HG02759 (cell line): Measurements from ENCODE around the gene TCF7L1.
"Not testable (repeated sequence)": the region's sequence is repeated elsewhere in the genome, so short reads cannot be mapped to it uniquely, and the experiment has no call there.

Experiments
- ATAC-seq: cut with Tn5 transposase; IDR thresholded peaks from one replicate; pipeline ENCODE4 v1.9.1; 2021; ENCODE audit warnings: mild to moderate bottlenecking, moderate library complexity; ENCODE audit not compliant: unreplicated experiment

TCF7L1 gene

DNA sequence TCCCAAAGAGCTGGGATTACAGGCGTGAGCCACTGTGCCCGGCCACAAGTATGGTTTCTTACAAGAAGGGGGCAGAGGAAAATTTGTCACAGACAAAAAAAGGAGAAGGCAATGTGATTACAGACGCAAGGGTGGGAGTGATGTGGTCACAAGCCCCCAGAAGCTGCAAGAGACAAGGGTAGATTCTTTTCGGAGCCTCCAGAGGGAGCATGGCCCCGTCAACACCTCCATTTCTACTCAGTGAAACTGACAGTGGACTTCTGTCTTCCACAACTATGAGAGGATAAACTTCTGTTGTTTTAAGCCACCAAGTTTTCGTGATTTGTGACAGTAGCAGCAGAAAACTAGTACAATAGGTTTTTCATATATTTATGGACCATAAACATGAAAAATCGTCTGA is 2.1 kb upstream of the TCF7L1 start:
- ATAC-seq = no peak

GRCh38 chr2:85132397-85132796 is 795 bp upstream of the TCF7L1 start:
- no peak for ATAC-seq

GRCh38 chr2:85133751-85134254 is 611 bp downstream of the TCF7L1 start:
- ATAC-seq = peak; percentile 27

- no peak for ATAC-seq
These were observed 1.2 kb downstream of the TCF7L1 start for GRCh38 chr2:85134255-85134895.

DNA sequence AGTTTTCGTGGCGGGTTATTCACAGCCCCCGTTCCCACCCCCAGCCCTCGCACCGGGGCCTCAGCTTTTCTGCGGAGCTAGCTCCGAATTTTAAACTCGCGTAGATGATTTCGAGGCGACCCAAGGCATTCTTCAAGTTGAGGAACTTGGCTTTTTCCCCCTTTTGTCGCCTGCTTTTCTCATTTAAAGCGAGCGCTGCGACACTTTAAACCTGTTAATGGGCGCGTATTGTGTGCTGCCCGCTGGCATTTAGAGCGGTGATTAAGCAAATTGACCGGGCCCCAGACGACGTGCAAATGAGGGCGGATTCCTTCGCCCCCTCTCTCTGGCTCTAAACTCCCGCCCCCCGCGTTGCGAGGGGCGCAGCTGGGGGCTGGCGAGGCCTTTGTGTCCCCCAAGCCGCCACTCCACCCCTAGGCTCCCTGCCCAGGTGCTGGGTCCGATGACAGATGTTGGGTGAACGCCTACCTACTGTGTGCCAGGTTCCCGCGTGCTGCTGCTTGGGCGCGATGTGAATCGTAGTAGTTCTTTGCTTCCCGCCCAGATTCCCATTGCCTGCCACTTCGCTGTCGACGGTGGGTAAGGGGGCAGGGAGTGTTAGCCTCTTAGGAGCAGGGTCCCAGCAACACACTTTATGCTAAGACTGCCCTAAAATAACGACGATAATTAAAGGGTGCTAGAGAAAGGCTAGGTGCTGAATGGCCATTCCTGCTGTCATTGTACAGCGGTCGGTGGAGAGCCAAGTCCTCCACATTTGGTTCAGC is 1.9 kb downstream of the TCF7L1 start:
- no peak for ATAC-seq

GRCh38 chr2:85135660-85135914 is 2.4 kb downstream of the TCF7L1 start:
- no peak for ATAC-seq

DNA sequence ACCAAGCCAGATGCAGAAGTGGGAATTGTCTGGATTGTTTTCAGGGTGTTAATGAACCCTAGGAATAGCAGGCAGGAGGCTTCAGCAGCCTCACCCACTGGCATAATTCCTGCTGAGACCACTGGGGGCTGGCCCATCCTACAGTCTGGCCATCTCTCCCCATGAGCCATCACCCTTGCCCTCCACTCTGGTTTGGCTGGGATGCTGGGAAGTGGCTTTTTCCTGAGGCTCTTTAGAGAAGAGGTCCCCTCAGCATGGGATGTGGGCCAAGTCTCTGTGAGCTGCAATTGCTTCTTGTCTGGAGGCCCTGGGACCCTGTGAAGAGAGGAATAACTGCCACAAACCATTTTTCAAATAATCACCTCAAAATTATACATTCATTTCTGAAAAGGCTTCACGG is 4.0 kb downstream of the TCF7L1 start:
- ATAC-seq = no peak

DNA sequence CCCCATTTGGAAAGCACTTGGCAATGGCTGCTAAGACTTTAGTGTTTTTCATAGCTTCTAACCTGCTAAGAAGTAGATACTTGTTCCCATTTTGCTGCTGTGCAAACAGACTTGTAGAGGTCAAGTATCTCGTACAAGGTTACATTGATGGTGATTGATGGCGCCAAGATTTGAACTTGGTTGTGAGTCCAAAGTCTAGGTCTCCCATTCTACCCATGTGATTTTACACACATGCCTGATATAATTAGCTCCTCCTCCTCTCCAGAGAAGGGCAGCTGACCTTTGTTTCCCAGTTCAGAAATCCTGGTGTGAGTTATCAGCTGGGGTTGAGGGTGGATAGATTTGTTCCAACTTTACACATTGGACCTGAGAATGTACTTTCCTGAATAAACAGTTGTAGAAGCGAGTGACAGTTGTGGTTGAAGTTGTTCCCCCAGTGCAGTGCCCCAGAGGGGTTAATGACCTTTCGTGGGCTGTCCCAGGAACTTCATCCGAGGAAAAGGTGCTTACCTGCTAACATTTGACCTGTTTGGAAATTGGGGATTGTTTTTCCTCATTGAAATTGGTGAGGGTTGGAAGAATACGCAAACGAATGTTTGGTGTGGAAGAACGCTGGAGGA is 10.4 kb downstream of the TCF7L1 start:
- ATAC-seq = no peak

- no peak for ATAC-seq
These were observed 12.1 kb downstream of the TCF7L1 start for GRCh38 chr2:85145116-85145820.

DNA sequence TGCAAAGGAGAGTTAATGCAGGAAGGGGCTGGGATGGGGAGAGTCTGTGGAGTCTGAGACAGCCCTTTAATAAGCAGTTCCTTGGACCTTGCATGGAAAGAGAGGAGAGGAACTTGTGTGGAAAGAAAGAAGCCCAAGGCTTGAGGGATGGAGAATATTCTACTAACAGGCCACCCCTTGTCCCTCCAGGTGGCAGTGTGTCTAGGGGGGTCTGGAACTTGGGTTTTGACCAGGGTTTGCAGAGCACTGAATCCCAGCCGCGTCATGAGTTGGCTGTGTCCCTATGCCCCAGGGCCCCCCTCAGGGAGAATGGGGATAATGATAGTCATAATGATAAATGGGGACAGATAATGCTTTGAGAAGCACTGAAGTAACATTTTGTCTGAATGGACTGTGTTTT is 15.0 kb downstream of the TCF7L1 start:
- no peak for ATAC-seq

GRCh38 chr2:85151026-85151425 is 17.8 kb downstream of the TCF7L1 start:
- no peak for ATAC-seq

DNA sequence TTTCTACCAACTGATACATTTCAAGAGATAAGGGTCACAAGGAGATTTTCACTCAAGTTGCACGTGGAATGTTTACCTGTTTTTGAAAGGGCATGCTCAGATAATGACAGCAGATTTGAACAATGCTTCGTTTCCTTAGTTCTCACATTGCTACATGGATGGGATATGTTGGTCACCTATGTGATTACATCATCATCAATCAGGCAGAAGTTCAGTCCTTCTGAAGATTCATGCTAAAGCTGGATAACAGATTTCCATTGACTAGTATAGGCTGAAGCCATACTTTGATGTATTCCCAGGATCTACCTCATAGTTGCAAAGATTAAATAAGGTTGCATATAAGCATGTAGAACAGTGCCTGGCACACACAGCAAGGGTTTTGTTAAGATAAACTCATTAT is 19.7 kb downstream of the TCF7L1 start:
- ATAC-seq = no peak

DNA sequence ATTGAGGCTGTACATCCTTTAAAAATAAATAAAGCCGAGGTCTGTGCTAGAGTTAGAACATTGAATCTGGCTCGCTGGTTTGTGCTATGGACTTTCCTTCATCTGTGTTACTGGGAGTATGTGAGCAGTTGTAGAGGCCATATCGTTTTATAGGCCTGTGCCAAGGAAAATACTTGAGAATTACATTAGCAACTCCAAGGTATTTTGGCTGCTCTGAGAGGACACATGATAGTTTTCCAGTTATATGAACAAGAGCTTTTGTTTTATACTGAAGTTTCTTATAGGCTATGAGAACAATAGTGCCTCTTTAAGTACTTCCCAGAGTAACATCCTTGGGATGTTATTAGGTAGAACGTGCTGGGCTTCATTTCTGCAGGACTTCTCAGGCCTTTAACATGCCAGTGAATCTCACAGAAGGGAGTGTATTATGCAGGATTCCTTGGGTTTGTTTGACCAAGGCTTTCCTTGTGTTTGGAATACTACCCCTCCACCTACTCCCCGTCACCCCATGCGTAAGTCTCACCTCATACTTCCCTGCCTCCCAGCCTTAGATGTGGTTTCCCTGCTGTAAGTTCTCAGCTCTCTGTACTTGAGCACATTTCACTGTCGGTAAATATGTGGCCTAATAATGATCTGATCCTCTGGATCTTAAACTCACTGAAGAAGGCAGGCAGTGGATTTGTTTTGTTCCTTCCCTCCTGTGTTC is 21.0 kb downstream of the TCF7L1 start:
- no peak for ATAC-seq

GRCh38 chr2:85155082-85155481 is 21.9 kb downstream of the TCF7L1 start:
- not testable (repeated sequence) for ATAC-seq

DNA sequence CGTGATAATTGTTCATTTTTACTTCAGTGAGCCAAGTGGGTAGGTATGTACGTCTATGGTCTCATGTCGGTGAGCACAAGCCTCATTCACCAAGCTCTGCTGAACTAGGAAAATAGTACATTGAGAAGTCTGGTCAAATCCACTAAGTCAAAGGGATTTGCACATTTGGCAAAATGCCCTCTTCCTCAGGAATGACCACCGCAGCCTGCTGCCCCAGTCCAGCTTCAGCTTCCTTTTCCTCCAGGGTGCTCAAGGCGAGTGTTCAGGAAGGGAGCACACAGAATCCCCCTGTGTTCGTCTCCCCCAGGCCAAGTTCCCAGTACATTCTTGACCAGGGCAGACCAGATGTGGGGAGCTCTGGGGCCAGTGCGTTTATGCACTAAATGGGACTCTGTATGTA is 23.0 kb downstream of the TCF7L1 start:
- ATAC-seq = no peak

DNA sequence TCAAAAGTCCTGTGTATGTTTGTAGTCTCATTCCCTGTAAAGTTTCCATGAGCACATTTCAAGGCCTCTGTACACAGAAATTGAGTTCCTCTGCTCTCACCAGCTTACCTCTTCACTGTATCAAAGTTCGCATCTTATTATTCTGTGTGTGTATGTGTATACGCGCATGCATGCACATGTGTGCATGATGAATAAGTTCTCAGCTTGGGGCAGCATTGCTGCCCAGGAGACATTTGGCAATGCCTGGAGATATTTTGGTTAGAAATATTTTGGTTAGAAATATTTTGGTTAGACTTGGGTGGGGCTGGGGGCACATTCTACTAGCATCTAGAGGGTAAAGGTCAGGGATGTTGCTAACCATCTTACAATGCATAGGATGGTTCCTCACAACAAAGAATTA is 23.4 kb downstream of the TCF7L1 start:
- ATAC-seq = no peak

GRCh38 chr2:85157345-85157744 is 24.2 kb downstream of the TCF7L1 start:
- no peak for ATAC-seq

GRCh38 chr2:85158559-85159273 is 25.5 kb downstream of the TCF7L1 start:
- ATAC-seq = no peak

DNA sequence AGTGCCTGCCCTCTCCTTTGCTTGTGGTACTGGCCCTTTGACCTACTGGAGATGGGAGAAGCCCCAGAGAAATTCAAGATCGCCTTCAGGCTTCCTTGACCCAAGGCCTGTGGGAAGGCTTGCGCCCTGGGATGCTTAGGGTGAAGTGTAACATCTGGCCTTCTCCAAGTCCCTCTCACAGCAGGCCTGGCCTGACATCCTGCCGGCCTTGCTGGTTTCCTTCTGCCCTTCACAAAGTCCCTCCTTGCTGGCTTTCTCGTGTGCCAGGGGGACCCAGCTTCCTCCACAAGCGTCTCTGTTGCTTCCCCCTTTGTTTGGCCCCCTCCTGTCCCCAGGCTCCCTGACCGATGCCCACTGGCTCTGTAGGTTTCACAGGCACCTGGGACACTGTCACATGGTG is 26.4 kb downstream of the TCF7L1 start:
- ATAC-seq = no peak
